SK-N-SH treated with all-trans-retinoic acid at 6 μM for 48 hours (cell line): ENCODE measurements around the gene TPPP.
"Not testable (repeated sequence)": the region's sequence is repeated elsewhere in the genome, so short reads cannot be mapped to it uniquely, and the experiment has no call there.

Experiments
- TF ChIP-seq, protein P1 (sequence below): fragments of 250-450 bp; sonication (Bioruptor Pico); IDR thresholded peaks from 2 replicates; pipeline ENCODE4 v1.5.0; 2020; ENCODE audit warnings: mild to moderate bottlenecking, moderate library complexity
- TF ChIP-seq, protein P2 (sequence below): fragments of 250-450 bp; sonication (Bioruptor Pico); IDR thresholded peaks from 2 replicates; pipeline ENCODE4 v1.8.0; 2020; ENCODE audit warnings: mild to moderate bottlenecking, moderate library complexity, borderline replicate concordance

DNA sequence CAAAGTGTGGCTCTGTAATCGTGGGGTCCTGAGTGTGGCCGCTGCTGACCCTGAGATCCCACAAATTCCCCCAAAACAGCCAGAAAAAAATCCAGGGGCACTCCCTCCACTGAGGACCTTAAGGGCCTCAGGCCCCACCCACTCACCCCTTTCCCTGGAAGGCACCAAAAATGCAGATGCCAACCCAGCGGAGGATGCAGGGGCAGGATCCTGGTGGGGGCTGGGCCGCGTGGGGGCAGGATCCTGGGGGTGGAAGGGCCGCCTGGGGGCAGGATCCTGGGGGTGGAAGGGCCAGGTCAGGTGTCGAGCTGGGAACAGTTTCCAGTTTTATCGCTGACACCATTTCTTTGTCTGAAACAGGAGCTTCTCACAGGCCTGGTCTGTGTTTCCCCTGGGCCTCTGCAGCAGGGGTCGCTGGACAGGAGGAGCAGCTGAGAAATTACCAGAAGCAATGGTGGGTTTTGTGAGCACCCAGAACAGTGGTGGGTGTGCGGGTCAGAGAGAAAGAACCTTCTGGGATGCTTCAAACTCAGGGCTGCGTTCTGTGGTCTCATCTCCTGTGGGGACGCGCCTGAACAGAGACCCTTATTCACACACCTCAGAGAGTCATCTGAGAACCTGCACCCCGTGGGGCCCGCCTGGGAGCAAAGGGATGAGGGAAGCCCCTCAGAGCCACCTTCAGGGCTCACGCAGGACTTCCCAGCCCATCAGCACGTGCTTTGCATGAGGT, 13.8 kb downstream of the TPPP start:
- TF ChIP-seq, protein P1, sequence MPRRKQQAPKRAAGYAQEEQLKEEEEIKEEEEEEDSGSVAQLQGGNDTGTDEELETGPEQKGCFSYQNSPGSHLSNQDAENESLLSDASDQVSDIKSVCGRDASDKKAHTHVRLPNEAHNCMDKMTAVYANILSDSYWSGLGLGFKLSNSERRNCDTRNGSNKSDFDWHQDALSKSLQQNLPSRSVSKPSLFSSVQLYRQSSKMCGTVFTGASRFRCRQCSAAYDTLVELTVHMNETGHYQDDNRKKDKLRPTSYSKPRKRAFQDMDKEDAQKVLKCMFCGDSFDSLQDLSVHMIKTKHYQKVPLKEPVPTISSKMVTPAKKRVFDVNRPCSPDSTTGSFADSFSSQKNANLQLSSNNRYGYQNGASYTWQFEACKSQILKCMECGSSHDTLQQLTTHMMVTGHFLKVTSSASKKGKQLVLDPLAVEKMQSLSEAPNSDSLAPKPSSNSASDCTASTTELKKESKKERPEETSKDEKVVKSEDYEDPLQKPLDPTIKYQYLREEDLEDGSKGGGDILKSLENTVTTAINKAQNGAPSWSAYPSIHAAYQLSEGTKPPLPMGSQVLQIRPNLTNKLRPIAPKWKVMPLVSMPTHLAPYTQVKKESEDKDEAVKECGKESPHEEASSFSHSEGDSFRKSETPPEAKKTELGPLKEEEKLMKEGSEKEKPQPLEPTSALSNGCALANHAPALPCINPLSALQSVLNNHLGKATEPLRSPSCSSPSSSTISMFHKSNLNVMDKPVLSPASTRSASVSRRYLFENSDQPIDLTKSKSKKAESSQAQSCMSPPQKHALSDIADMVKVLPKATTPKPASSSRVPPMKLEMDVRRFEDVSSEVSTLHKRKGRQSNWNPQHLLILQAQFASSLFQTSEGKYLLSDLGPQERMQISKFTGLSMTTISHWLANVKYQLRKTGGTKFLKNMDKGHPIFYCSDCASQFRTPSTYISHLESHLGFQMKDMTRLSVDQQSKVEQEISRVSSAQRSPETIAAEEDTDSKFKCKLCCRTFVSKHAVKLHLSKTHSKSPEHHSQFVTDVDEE (CRISPR knock-in tag), result not testable (repeated sequence)
- TF ChIP-seq, protein P2, sequence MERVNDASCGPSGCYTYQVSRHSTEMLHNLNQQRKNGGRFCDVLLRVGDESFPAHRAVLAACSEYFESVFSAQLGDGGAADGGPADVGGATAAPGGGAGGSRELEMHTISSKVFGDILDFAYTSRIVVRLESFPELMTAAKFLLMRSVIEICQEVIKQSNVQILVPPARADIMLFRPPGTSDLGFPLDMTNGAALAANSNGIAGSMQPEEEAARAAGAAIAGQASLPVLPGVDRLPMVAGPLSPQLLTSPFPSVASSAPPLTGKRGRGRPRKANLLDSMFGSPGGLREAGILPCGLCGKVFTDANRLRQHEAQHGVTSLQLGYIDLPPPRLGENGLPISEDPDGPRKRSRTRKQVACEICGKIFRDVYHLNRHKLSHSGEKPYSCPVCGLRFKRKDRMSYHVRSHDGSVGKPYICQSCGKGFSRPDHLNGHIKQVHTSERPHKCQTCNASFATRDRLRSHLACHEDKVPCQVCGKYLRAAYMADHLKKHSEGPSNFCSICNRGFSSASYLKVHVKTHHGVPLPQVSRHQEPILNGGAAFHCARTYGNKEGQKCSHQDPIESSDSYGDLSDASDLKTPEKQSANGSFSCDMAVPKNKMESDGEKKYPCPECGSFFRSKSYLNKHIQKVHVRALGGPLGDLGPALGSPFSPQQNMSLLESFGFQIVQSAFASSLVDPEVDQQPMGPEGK (CRISPR knock-in tag), result not testable (repeated sequence)
